ENCODE measurements around the gene NTHL1. TPM values are rescaled to one million over a fixed set of nuclear protein-coding genes. Genes with fewer than 3 reads are reported as not detected.
A peak's percentile ranks its signal among the peaks of the same experiment; 100 is the strongest.

NTHL1 gene
- total RNA-seq, 1 donor from 2014 or later, result 12.6 TPM

DNA sequence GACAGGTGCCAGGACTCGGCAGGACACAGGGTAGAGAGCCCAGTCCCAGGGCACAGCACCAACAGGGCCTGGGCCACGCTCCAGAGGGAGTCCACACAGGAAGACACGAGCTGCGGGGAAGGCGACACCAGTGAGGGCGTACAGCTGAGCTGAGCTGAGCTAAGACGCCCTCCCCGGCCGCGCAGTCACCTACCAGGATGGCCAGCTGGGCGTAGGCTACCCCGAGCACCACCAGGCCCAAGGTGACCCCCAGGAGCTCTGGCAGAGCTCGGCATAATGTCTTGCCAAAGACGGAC, 42.8 kb upstream of the NTHL1 start:
- DNase-seq (ENCODE audit: low spot score), result no peak
- no peak overlapping the region for H3K4me3 Mint-ChIP-seq (ENCODE audit: unreplicated experiment)
- peaks cover 9% of the 10 kb centered on the region for H3K36me3 Mint-ChIP-seq (ENCODE audit: low read depth)
- H3K9me3 Mint-ChIP-seq (ENCODE audit: low read depth), result no peaks in the 10 kb centered on the region
- no peaks in the 10 kb centered on the region for H3K4me1 Mint-ChIP-seq (ENCODE audit: low read depth)
- TF ChIP-seq, protein P1, sequence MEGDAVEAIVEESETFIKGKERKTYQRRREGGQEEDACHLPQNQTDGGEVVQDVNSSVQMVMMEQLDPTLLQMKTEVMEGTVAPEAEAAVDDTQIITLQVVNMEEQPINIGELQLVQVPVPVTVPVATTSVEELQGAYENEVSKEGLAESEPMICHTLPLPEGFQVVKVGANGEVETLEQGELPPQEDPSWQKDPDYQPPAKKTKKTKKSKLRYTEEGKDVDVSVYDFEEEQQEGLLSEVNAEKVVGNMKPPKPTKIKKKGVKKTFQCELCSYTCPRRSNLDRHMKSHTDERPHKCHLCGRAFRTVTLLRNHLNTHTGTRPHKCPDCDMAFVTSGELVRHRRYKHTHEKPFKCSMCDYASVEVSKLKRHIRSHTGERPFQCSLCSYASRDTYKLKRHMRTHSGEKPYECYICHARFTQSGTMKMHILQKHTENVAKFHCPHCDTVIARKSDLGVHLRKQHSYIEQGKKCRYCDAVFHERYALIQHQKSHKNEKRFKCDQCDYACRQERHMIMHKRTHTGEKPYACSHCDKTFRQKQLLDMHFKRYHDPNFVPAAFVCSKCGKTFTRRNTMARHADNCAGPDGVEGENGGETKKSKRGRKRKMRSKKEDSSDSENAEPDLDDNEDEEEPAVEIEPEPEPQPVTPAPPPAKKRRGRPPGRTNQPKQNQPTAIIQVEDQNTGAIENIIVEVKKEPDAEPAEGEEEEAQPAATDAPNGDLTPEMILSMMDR (IDR thresholded peaks at IDR 0.05), result no peak
- H3K27ac Mint-ChIP-seq (ENCODE audit: unreplicated experiment), result no peak overlapping the region
- no peaks in the 10 kb centered on the region for H3K27me3 Mint-ChIP-seq (ENCODE audit: low read depth)

DNA sequence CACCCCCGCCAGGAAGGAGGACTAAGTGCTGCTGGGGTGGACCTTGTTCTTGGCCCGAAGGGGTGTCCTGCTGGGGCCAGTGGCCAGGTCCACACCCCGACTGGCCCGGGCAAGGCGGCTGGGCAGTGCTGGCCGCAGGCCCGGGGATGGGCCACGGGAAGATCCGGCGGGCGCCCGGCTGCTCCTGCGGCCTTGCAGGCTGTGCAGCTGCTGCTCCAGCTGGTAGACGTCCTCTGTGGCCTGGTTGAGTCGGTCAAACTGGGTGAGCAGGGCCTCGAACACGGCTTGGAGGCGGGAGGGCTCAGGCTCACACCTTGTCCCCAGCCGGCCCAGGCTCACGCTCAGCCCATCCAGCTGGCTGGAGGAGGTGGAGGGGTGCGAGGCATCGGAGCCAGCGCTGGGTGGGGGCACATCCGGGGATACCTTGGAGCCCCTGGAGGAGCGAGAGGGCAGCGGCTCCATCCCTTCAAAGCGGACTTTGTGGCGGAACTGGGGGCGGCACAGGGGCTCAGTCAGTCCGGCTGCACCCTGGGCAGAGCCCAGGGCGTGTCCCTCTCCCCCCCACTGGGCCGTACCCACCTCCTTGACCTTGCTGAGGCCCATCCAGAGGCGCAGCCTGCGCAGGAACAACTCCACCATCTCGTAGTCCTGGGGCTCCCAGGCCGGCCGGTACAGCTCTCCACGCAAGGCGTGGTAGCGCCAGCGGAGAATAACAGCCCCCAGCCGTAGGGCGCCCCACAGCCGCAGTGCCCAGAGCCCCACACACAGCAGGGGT, 42.3 kb upstream of the NTHL1 start:
- TF ChIP-seq, protein P1 (IDR thresholded peaks at IDR 0.05), result no peak
- no peak for DNase-seq (ENCODE audit: low spot score)
- peak overlapping the region; percentile 49 for H3K27ac Mint-ChIP-seq (ENCODE audit: unreplicated experiment)
- H3K4me1 Mint-ChIP-seq (ENCODE audit: low read depth), result no peaks in the 10 kb centered on the region
- peaks cover 7% of the 10 kb centered on the region for H3K36me3 Mint-ChIP-seq (ENCODE audit: low read depth)
- no peaks in the 10 kb centered on the region for H3K27me3 Mint-ChIP-seq (ENCODE audit: low read depth)
- no peak overlapping the region for H3K4me3 Mint-ChIP-seq (ENCODE audit: unreplicated experiment)
- H3K9me3 Mint-ChIP-seq (ENCODE audit: low read depth), result no peaks in the 10 kb centered on the region

DNA sequence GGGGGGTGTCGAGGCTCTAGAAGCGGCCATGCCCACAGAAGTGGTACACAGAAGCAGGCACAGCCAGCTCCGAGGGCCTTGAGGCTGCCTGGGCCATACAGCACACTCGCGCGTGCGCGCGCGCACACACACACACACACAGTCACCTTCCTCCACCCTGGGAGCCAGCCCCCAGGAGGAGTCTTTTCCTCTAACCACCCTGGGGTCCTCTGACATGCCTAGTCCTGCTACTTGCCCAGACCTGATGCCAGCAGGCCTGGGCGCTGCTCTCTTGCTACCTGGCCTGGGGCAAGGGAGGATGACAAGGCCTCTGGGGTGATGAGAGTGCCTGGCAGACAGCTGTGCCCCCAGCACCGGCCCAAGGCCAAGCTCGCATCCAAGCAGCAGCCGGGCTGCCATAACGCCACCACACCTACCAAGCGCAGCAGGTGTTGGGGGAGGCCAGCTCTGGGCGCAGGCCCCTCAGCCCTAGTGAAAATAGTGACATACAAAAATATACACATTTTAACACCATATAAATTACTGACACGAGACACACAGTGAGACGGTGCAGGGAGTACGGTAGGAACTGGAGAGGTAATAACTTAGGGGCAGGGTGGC, 41.2 kb upstream of the NTHL1 start:
- Mint-ChIP-seq H3K4me1 (ENCODE audit: low read depth) (no peaks in the 10 kb centered on the region), H3K4me3 (ENCODE audit: unreplicated experiment) (no peak overlapping the region), H3K27ac (ENCODE audit: unreplicated experiment) (no peak overlapping the region), H3K27me3 (ENCODE audit: low read depth) (no peaks in the 10 kb centered on the region), H3K9me3 (ENCODE audit: low read depth) (no peaks in the 10 kb centered on the region), H3K36me3 (ENCODE audit: low read depth) (peaks cover 3% of the 10 kb centered on the region)
- no peak for DNase-seq (ENCODE audit: low spot score)
- TF ChIP-seq, protein P1 (IDR thresholded peaks at IDR 0.05), result no peak

DNA sequence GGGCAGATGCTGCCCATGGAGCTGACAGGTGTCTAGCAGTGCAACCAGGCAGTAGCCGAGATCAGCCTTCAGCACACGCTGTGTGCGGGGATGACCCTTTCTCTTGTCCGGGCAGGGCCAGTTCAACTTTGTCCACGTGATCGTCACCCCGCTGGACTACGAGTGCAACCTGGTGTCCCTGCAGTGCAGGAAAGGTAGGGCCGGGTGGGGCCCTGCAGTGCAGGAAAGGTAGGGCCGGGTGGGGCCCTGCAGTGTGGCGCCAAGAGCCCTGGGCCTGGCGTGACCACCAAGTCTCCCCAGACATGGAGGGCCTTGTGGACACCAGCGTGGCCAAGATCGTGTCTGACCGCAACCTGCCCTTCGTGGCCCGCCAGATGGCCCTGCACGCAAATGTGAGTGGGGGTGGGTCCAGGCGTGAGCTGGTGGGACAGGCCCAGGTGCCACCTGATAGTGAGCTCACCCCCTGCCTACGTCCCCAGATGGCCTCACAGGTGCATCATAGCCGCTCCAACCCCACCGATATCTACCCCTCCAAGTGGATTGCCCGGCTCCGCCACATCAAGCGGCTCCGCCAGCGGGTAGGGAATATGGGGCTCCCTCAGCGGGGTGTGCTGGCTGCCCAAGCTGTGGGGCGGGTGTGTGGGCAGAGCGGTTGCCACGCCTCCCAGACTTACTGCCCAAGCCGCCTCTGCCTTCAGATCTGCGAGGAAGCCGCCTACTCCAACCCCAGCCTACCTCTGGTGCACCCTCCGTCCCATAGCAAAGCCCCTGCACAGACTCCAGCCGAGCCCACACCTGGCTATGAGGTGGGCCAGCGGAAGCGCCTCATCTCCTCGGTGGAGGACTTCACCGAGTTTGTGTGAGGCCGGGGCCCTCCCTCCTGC, 40.4 kb upstream of the NTHL1 start:
- H3K27ac Mint-ChIP-seq (ENCODE audit: unreplicated experiment), result no peak overlapping the region
- H3K36me3 Mint-ChIP-seq (ENCODE audit: low read depth), result peaks cover 3% of the 10 kb centered on the region
- TF ChIP-seq, protein P1 (IDR thresholded peaks at IDR 0.05), result no peak
- H3K27me3 Mint-ChIP-seq (ENCODE audit: low read depth), result no peaks in the 10 kb centered on the region
- no peak overlapping the region for H3K4me3 Mint-ChIP-seq (ENCODE audit: unreplicated experiment)
- no peak for DNase-seq (ENCODE audit: low spot score)
- no peaks in the 10 kb centered on the region for H3K4me1 Mint-ChIP-seq (ENCODE audit: low read depth)
- no peaks in the 10 kb centered on the region for H3K9me3 Mint-ChIP-seq (ENCODE audit: low read depth)

Data from chondrocyte (in vitro differentiated cells).